GM12872 (cell line): ENCODE results near the gene LEAP2.

Experiments
- CTCF ChIP-seq: IDR thresholded peaks from 3 replicates; pipeline ENCODE4 v1.5.1; 2011; ENCODE audit warnings: low read depth, mild to moderate bottlenecking, low read length, moderate library complexity; ENCODE audit not compliant: insufficient read depth

The LEAP2 gene

DNA sequence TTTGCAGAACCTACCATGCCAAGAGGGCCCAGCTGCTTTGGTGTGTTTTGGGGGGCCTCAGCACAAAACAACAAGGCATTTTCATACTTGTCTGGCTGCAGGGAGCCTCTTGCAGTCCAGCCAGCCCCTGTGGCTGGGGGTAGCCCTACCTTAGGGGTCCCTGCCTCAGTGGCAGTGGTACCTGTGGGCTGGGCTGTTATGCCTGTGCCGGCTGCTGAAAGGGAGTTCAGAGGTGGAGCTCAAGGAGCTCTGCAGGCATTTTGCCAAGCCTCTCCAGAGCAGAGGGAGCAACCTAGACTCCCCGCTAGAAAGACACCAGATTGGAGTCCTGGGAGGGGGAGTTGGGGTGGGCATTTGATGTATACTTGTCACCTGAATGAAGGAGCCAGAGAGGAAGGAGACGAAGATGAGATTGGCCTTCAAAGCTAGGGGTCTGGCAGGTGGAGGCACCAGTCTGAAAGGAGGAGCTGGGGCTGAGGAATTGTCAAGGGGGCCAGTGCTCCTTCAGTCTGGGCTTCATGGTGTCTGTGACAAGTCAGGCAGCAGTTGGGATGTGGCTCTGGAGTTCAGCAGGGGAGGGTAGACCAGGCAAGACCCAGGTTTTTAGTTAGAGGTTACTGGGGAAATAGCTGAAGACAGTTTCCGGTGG lies 44.5 kb upstream of the LEAP2 start:
- TF ChIP-seq CTCF = no peak

- TF ChIP-seq CTCF = peak; percentile 91
Observed at GRCh38 chr5:132829742-132830435, 43.6 kb upstream of the LEAP2 start.

- no peak for TF ChIP-seq CTCF
Observed at GRCh38 chr5:132830436-132831094, 42.9 kb upstream of the LEAP2 start, which contains the start of gene SHROOM1. Gene SHROOM1 (minus strand): TSS chr5:132830647. CDS start chr5:132826140, 4,507 bp downstream.

- TF ChIP-seq CTCF = no peak
Observed at GRCh38 chr5:132831095-132831860, 42.2 kb upstream of the LEAP2 start.

GRCh38 chr5:132832612-132833011 lies 40.9 kb upstream of the LEAP2 start:
- TF ChIP-seq CTCF = no peak

DNA sequence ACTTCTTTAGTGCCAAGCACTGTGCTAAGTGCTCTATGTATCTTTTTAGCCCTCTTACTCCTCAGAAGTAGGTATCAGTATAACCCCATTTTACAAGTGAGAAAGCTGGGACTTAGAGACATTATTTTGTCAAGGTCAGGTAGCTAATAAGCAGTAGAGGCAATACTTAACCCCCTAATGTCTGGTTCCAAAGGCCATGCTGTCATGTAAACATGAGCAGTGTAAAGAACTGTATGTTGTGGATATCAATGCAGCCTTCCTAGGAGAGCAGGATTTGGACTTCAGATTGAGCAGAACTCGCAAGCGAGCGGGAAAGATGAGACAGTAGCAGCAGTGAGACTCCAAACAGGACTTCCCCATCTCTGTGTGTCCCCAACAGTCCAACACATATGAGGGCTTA lies 39.4 kb upstream of the LEAP2 start:
- TF ChIP-seq CTCF = no peak

- no peak for TF ChIP-seq CTCF
Observed at GRCh38 chr5:132836852-132837251, 36.6 kb upstream of the LEAP2 start.
